CD4-positive, alpha-beta T cell treated with Interleukin-6 at 100 ng/mL for 8 hours (primary cell): Measurements from ENCODE around the gene POU5F1.

ENCODE experiments used
- DNase-seq: peaks from one replicate; pipeline ENCODE4 v3.0.0-alpha.2; 2020; ENCODE audit warnings: mixed read lengths, low spot score

POU5F1 gene

GRCh38 chr6:31139599-31139998 lies 30.9 kb downstream of the POU5F1 start:
- no peak for DNase-seq

- no peak for DNase-seq
Measured at GRCh38 chr6:31138982-31139381, 31.5 kb downstream of the POU5F1 start, which contains the start of gene PSORS1C2. Gene PSORS1C2, minus strand, starts transcription at chr6:31139066. Its CDS starts 40 bp downstream, at chr6:31139026.

GRCh38 chr6:31135710-31136109 lies 34.8 kb downstream of the POU5F1 start:
- no peak for DNase-seq

GRCh38 chr6:31132806-31133205 lies 37.7 kb downstream of the POU5F1 start:
- no peak for DNase-seq

- DNase-seq = no peak
Measured at GRCh38 chr6:31131595-31131994, 38.9 kb downstream of the POU5F1 start.

- no peak for DNase-seq
Measured at GRCh38 chr6:31130751-31131150, 39.7 kb downstream of the POU5F1 start.

- DNase-seq = no peak
Measured at GRCh38 chr6:31129130-31129529, 41.4 kb downstream of the POU5F1 start.

GRCh38 chr6:31128093-31128676 lies 42.3 kb downstream of the POU5F1 start:
- DNase-seq = peak; percentile 71

GRCh38 chr6:31126396-31127175 lies 43.9 kb downstream of the POU5F1 start:
- no peak for DNase-seq

GRCh38 chr6:31125586-31126363 lies 44.7 kb downstream of the POU5F1 start:
- DNase-seq = no peak

- DNase-seq = no peak
Measured at GRCh38 chr6:31125162-31125561, 45.3 kb downstream of the POU5F1 start.

GRCh38 chr6:31122791-31123706 lies 47.4 kb downstream of the POU5F1 start:
- no peak for DNase-seq

- no peak for DNase-seq
Measured at GRCh38 chr6:31121131-31121790, 49.2 kb downstream of the POU5F1 start.

GRCh38 chr6:31120151-31120915 lies 50.1 kb downstream of the POU5F1 start, which contains the start of gene CDSN:
Gene CDSN, minus strand, starts transcription at chr6:31120446. Its CDS starts 27 bp downstream, at chr6:31120419.
- DNase-seq = no peak

- DNase-seq = no peak
Measured at GRCh38 chr6:31118178-31118577, 52.3 kb downstream of the POU5F1 start.

- DNase-seq = no peak
Measured at GRCh38 chr6:31116661-31117385, 53.7 kb downstream of the POU5F1 start.

- no peak for DNase-seq
Measured at GRCh38 chr6:31115941-31116560, 54.4 kb downstream of the POU5F1 start.

- DNase-seq = peak; percentile 17
Measured at GRCh38 chr6:31114970-31115849, 55.3 kb downstream of the POU5F1 start.
